DND-41 (cell line): ENCODE measurements around the gene APEH.

Experiments used
- ATAC-seq: fragments of 200-7000 bp; cut with Tn5 transposase; 3 replicates; pipeline ENCODE4 v1.9.1; 2021; ENCODE audit warnings: low read depth; ENCODE audit not compliant: insufficient read depth
- DNase-seq: peaks from one replicate; pipeline ENCODE4 v3.0.0-alpha.2; 2020
- H2AFZ ChIP-seq: 2 replicates; pipeline ENCODE4 v1.6.0; 2012; ENCODE audit warnings: low read depth, low read length
- H3K27ac ChIP-seq: 2 replicates; pipeline ENCODE4 v1.5.1; 2012; ENCODE audit warnings: low read length, inconsistent platforms
- H3K27me3 ChIP-seq: fragments of 200-600 bp; sonication (generic); 2 replicates; pipeline ENCODE4 v1.6.0; 2012; ENCODE audit warnings: low read length, mild to moderate bottlenecking, inconsistent platforms; ENCODE audit not compliant: insufficient read depth, poor library complexity
- H3K36me3 ChIP-seq: 2 replicates; pipeline ENCODE4 v1.5.1; 2012; ENCODE audit warnings: low read length, inconsistent platforms; ENCODE audit not compliant: insufficient read depth
- H3K4me1 ChIP-seq: 2 replicates; pipeline ENCODE4 v1.5.1; 2012; ENCODE audit warnings: mild to moderate bottlenecking, low read length; ENCODE audit not compliant: insufficient read depth
- H3K4me2 ChIP-seq: 2 replicates; pipeline ENCODE4 v1.6.0; 2012; ENCODE audit warnings: mild to moderate bottlenecking, moderate library complexity, low read length, inconsistent platforms; ENCODE audit not compliant: insufficient read depth
- H3K4me3 ChIP-seq, 2 experiments: fragments of 200-600 bp in 1 of 2; shearing (Covaris generic) in 1 of 2; 2 replicates each; pipeline ENCODE4 v1.5.1; 2012 to 2016; ENCODE audit warnings: inconsistent platforms in 2 of 2, low read length in 2 of 2, mild to moderate bottlenecking in 2 of 2, low read depth in 1 of 2, moderate library complexity in 1 of 2
- H3K79me2 ChIP-seq: 2 replicates; pipeline ENCODE4 v1.6.0; 2012; ENCODE audit warnings: low read length, inconsistent platforms; ENCODE audit not compliant: insufficient read depth
- H3K9ac ChIP-seq: 2 replicates; pipeline ENCODE4 v1.6.0; 2012; ENCODE audit warnings: low read depth, mild to moderate bottlenecking, inconsistent platforms, low read length, moderate library complexity
- H3K9me3 ChIP-seq: 2 replicates; pipeline ENCODE4 v1.5.1; 2012; ENCODE audit warnings: low read length, moderate library complexity, mild to moderate bottlenecking, inconsistent platforms; ENCODE audit not compliant: insufficient read depth, severe bottlenecking
- H4K20me1 ChIP-seq: 2 replicates; pipeline ENCODE4 v1.6.0; 2012; ENCODE audit warnings: low read length; ENCODE audit not compliant: insufficient read depth
- CTCF ChIP-seq: IDR thresholded peaks from 2 replicates; pipeline ENCODE4 v1.5.1; 2012; ENCODE audit warnings: borderline replicate concordance, low read length, moderate library complexity, mild to moderate bottlenecking; ENCODE audit not compliant: poor library complexity, severe bottlenecking; ENCODE audit errors: extremely low read depth
- EZH2 ChIP-seq: IDR thresholded peaks from 3 replicates; pipeline ENCODE4 v1.6.1; 2012; ENCODE audit warnings: borderline replicate concordance, low read depth, mild to moderate bottlenecking, moderate library complexity, low read length, inconsistent platforms; ENCODE audit not compliant: severe bottlenecking

APEH gene

GRCh38 chr3:49665822-49666519, 8.2 kb upstream of the APEH start:
- ATAC-seq (no peak), DNase-seq (no peak)
- Histone ChIP-seq H2AFZ (no peak overlapping the region), H4K20me1 (peaks cover 4% of the 10 kb centered on the region; the same call in 1 of the 2 replicates), H3K27me3 (no peaks in the 10 kb centered on the region), H3K36me3 (no peaks in the 10 kb centered on the region), H3K9me3 (no peaks in the 10 kb centered on the region), H3K4me3 (no peak overlapping the region), H3K9ac (no peak overlapping the region), H3K79me2 (no peaks in the 10 kb centered on the region), H3K27ac (no peak overlapping the region), H3K4me1 (no peaks in the 10 kb centered on the region), H3K4me2 (no peak overlapping the region)
- no peak for TF ChIP-seq EZH2
- no peak for TF ChIP-seq CTCF

GRCh38 chr3:49666592-49666991, 7.6 kb upstream of the APEH start:
- no peak overlapping the region for H3K4me3 ChIP-seq
- H3K9me3 ChIP-seq = no peaks in the 10 kb centered on the region
- ATAC-seq (no peak), DNase-seq (no peak)
- no peak overlapping the region for H2AFZ ChIP-seq
- H3K27me3 ChIP-seq = no peaks in the 10 kb centered on the region
- no peaks in the 10 kb centered on the region for H3K4me1 ChIP-seq
- no peak overlapping the region for H3K4me2 ChIP-seq
- no peaks in the 10 kb centered on the region for H3K79me2 ChIP-seq
- H3K9ac ChIP-seq = no peak overlapping the region
- no peak overlapping the region for H3K27ac ChIP-seq
- peaks cover 6% of the 10 kb centered on the region; the same call in 1 of the 2 replicates for H4K20me1 ChIP-seq
- TF ChIP-seq CTCF (no peak), EZH2 (no peak)
- H3K36me3 ChIP-seq = no peaks in the 10 kb centered on the region

GRCh38 chr3:49667701-49668413, 6.3 kb upstream of the APEH start:
- DNase-seq (no peak), ATAC-seq (no peak)
- H3K27ac ChIP-seq = no peak overlapping the region
- no peaks in the 10 kb centered on the region for H3K79me2 ChIP-seq
- H3K4me3 ChIP-seq = no peak overlapping the region
- H3K4me1 ChIP-seq = peaks cover 7% of the 10 kb centered on the region; the same call in 1 of the 2 replicates
- no peak overlapping the region for H3K9ac ChIP-seq
- TF ChIP-seq CTCF = no peak
- no peak for TF ChIP-seq EZH2
- no peak overlapping the region for H2AFZ ChIP-seq
- H3K36me3 ChIP-seq = no peaks in the 10 kb centered on the region
- H3K4me2 ChIP-seq = no peak overlapping the region
- peaks cover 7% of the 10 kb centered on the region; the same call in 1 of the 2 replicates for H4K20me1 ChIP-seq
- H3K9me3 ChIP-seq = no peaks in the 10 kb centered on the region
- H3K27me3 ChIP-seq = no peaks in the 10 kb centered on the region
